NCI-H2196 treated with DMSO at 0.1 percent for 48 hours (cell line): Measurements from ENCODE around the gene ZNF274.
A peak's percentile ranks its signal among the peaks of the same experiment; 100 is the strongest.
"Not testable (repeated sequence)": the region's sequence is repeated elsewhere in the genome, so short reads cannot be mapped to it uniquely, and the experiment has no call there.

Experiments used
- DNase-seq: peaks from one replicate; lab custom pipeline; 2025; ENCODE audit not compliant: unreplicated experiment; lab: John Stamatoyannopoulos, UW

The ZNF274 gene

GRCh38 chr19:58212336-58213074 is 29.6 kb downstream of the ZNF274 start:
- DNase-seq: no peak

DNA sequence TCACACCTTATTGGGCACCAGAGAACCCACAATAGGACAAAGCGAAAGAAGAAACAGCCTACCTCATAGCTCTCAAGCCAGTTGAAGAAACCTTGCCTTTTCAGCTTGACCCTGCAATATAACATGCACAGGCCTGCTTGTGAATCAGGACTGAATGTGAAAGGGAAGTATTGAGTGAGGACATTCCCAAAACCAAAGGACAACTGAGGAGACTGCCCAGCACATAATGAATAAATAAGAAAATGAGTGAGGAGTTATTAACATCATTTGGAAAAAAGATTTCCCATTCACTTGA is 30.2 kb downstream of the ZNF274 start:
- no peak for DNase-seq

- DNase-seq: no peak
Measured at GRCh38 chr19:58217069-58217481, 34.2 kb downstream of the ZNF274 start.

GRCh38 chr19:58217607-58218391 is 34.9 kb downstream of the ZNF274 start:
- no peak for DNase-seq

DNA sequence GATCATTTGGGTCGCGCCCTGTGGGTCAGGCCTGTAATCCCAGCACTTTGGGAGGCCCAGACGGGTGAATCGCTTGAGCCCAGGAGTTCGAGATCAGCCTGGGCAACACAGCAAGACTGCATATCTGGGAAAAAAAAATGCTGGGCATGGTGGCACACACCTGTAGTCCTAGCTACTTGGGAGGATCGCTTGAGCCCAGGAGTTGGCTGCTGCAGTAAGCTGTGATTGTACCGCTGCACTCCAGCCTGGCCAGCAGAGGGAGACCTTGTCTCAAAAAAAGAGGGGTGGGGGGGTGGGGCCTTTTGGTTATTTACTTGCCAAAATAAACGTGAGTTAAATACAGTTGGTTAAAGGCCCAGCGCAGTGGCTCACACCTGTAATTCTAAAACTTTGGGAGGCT is 36.0 kb downstream of the ZNF274 start:
- peak; percentile 5 for DNase-seq

DNA sequence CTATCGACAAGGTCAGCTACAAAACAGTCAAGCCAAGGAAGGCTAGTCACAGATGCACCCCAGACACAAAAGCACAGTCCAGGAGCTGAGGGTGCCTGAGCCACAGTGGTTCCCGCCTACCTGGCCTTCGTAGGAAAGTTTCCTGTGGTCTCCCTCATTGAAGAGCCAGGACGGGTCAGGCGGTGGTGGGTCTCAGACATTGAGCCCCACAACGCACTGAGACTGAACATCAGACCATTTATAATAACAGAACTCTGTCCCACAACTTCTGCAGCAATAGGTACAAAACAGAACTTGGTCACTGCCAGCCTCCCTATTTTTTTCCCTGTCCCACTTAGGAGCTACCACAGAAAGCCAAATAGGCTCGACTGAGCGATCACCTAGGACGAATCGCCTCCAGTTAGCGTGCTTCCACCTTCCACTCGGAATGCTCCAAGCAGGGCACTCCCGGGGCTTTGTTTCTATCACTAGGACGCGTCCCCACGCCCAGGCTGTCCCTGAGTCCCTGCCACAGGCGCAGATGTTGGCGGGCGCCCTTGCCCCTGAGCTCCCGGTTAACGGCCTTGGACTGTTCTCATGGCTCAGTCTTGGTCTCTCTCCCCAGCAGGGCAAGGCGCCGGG is 45.2 kb downstream of the ZNF274 start:
- no peak for DNase-seq

- peak; percentile 50 for DNase-seq
Measured at GRCh38 chr19:58228585-58229254, 45.9 kb downstream of the ZNF274 start, which contains the start of gene ZNF544. TSS of gene ZNF544 (plus strand) at chr19:58228914. CDS start at chr19:58244024, 15,110 bp downstream.

DNA sequence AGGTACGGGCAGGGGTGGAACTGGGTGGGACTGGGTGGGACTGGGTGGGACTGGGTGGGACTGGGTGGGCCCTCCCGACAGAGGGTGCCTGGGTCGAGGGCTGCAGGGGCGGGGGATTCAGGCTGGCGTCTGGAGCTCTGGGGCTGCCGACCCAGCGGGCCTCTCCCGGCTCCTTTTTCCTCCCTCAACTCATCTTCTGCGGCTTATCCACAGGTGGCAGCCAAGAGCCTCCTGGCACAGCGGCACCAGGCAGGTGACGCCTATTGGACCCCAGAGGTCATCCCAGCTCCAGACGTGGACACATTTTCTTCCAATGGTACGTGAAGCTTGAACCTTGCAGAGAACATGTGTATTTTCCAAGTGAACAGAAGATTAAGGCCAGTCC is 46.4 kb downstream of the ZNF274 start:
- peak; percentile 24 for DNase-seq

DNA sequence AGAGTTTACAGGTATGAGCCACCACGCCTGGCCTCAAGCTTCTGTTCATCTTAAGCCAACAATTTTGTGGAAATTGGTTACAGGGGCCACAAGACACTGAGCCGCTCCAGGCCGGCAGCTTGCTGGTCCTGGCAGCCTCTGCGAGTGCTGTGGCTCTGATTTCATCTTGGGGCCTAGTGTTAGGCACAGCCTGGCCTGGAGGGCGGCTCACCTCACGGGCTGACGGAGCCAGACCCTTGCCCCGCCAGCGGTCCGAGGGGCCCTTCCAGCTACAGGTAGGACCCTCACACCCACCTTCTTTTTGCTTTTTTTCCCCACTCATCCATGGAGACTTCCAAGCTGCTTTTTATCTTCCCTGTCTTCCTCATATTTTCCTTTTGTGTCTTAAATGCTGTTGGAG is 54.5 kb downstream of the ZNF274 start:
- no peak for DNase-seq

DNA sequence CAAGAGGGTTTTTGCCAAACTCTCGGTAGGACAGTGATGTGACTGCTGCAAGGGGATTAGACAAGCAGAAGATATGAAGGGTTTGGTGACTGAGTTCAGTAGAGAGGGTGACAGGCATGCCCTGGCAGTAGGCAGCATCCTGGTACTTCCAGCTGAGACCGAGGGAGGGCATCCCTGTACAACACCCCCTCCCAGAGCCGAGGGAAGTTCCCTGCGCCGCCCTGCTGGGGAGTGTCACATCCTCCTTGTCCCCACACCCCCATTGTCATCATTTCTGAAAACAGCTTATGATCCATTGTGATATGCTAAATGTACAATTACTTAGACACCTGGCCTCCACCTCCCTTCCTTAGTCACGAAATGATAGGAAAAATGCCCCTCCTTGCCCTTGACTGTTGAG is 60.5 kb downstream of the ZNF274 start:
- no peak for DNase-seq

GRCh38 chr19:58248886-58249285 is 66.0 kb downstream of the ZNF274 start:
- DNase-seq: no peak

- DNase-seq: no peak
Measured at GRCh38 chr19:58252102-58252685, 69.3 kb downstream of the ZNF274 start.

- DNase-seq: not testable (repeated sequence)
Measured at GRCh38 chr19:58258259-58258658, 75.4 kb downstream of the ZNF274 start.

- no peak for DNase-seq
Measured at GRCh38 chr19:58261600-58261967, 78.7 kb downstream of the ZNF274 start.

DNA sequence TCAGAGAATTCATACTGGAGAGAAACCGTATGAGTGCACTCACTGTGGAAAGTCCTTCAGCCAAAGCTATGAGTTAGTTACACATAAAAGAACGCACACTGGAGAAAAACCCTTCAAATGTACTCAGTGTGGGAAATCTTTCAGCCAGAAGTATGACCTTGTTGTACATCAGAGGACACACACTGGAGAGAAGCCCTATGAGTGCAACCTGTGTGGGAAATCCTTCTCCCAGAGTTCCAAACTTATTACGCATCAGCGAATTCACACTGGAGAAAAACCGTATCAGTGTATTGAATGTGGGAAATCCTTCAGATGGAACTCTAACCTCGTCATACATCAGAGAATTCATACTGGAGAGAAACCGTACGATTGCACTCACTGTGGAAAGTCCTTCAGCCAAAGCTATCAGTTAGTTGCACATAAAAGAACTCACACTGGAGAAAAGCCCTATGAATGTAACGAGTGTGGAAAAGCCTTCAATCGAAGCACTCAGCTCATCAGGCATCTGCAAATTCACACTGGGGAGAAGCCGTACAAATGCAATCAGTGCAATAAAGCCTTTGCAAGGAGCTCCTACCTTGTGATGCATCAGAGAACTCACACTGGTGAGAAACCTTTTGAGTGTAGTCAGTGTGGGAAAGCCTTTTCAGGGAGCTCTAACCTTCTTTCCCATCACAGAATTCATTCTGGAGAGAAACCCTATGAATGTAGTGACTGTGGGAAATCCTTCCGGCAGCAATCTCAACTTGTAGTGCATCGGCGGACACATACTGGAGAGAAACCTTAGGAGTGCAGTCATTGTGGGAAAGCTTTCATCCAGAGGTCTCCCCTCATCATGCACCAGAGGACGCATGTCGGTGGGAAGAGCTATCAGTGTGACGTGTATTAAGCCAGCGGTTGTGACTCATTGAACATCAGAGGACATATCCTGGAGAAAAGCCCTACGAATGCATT is 79.4 kb downstream of the ZNF274 start:
- no peak for DNase-seq

GRCh38 chr19:58262922-58263296 is 80.0 kb downstream of the ZNF274 start:
- DNase-seq: no peak
